ENCODE measurements around the gene UBTD2.
A peak's percentile ranks its signal among the peaks of the same experiment; 100 is the strongest.

Gene UBTD2

GRCh38 chr5:172188893-172189692 lies 94.5 kb downstream of the UBTD2 start:
- TF ChIP-seq ZFX (IDR thresholded peaks at IDR 0.05; ENCODE audit: borderline replicate concordance) (no peak), CTCF (IDR thresholded peaks at IDR 0.05) (peak; percentile 46)
- H3K27ac ChIP-seq, result peak overlapping the region; percentile 66

- TF ChIP-seq ZFX (IDR thresholded peaks at IDR 0.05; ENCODE audit: borderline replicate concordance), result no peak
- peak; percentile 95 for TF ChIP-seq CTCF (IDR thresholded peaks at IDR 0.05)
- H3K27ac ChIP-seq, result peak within 1 kb of the TSS; percentile 66
Measured at GRCh38 chr5:172188033-172188892, 95.3 kb downstream of the UBTD2 start, which contains the start of gene STK10. TSS of gene STK10 (minus strand) at chr5:172188224. CDS start at chr5:172188042, 182 bp downstream.

- peak overlapping the region; percentile 66 for H3K27ac ChIP-seq
- TF ChIP-seq CTCF (IDR thresholded peaks at IDR 0.05) (no peak), ZFX (IDR thresholded peaks at IDR 0.05; ENCODE audit: borderline replicate concordance) (no peak)
Measured at GRCh38 chr5:172187118-172188032, 96.2 kb downstream of the UBTD2 start.

- no peak overlapping the region for H3K27ac ChIP-seq
- TF ChIP-seq ZFX (IDR thresholded peaks at IDR 0.05; ENCODE audit: borderline replicate concordance) (no peak), CTCF (IDR thresholded peaks at IDR 0.05) (no peak)
Measured at GRCh38 chr5:172186114-172186695, 97.4 kb downstream of the UBTD2 start.

GRCh38 chr5:172185096-172185461 lies 98.5 kb downstream of the UBTD2 start:
- H3K27ac ChIP-seq, result no peak overlapping the region
- no peak for TF ChIP-seq ZFX (IDR thresholded peaks at IDR 0.05; ENCODE audit: borderline replicate concordance)
- no peak for TF ChIP-seq CTCF (IDR thresholded peaks at IDR 0.05)

- H3K27ac ChIP-seq, result no peak overlapping the region
Measured at GRCh38 chr5:172183881-172184280, 99.7 kb downstream of the UBTD2 start.

More at GRCh38 chr5:172183881-172184280, 99.7 kb downstream of the UBTD2 start:
- TF ChIP-seq CTCF (IDR thresholded peaks at IDR 0.05) (no peak), ZFX (IDR thresholded peaks at IDR 0.05; ENCODE audit: borderline replicate concordance) (no peak)
